ENCODE results near the gene STEAP3. TPM values are rescaled to one million over a fixed set of nuclear protein-coding genes. Genes with fewer than 3 reads are reported as not detected.

Gene STEAP3
- total RNA-seq, 3 donors from 2014 or later (not counting 1 experiment from before 2014, with no cell fraction given): 1.7 to 2.5 (median 2.0) TPM

GRCh38 chr2:119254601-119255080 is 31.0 kb downstream of the STEAP3 start:
- no peaks in the 10 kb centered on the region for H3K9me3 Mint-ChIP-seq
- no peak overlapping the region for H3K27ac Mint-ChIP-seq
- 94% methylated on average over 10 of the region's 10 CpGs for WGBS (ENCODE audit: insufficient coverage)
- no peaks in the 10 kb centered on the region for H3K4me1 ChIP-seq (ENCODE audit: control insufficient read depth, insufficient read depth, low read length)
- no peak for DNase-seq
- no peak overlapping the region for H3K27ac ChIP-seq (ENCODE audit: low read length)
- no peak overlapping the region for H3K4me3 Mint-ChIP-seq
- no peaks in the 10 kb centered on the region for H3K9me3 ChIP-seq (ENCODE audit: control insufficient read depth, insufficient read depth, low read length)
- no peak overlapping the region for H3K4me3 ChIP-seq (ENCODE audit: low read length)
- H3K27me3 ChIP-seq (ENCODE audit: control insufficient read depth, insufficient read depth, low read length): no peaks in the 10 kb centered on the region
- H3K36me3 ChIP-seq (ENCODE audit: control insufficient read depth, insufficient read depth, low read length): no peaks in the 10 kb centered on the region
- H3K36me3 Mint-ChIP-seq: no peaks in the 10 kb centered on the region
- ATAC-seq: no peak
- intact Hi-C loops (cut with micrococcal nuclease): no loop called here
- no peaks in the 10 kb centered on the region for H3K4me1 Mint-ChIP-seq
- H3K27me3 Mint-ChIP-seq (ENCODE audit: low read depth in 2 of 2): no peaks in the 10 kb centered on the region
- no peak for TF ChIP-seq CTCF (IDR thresholded peaks at IDR 0.05)

- ATAC-seq: no peak
- 82% methylated on average over 11 of the region's 12 CpGs for WGBS (ENCODE audit: insufficient coverage)
- no peaks in the 10 kb centered on the region for H3K36me3 Mint-ChIP-seq
- no peak overlapping the region for H3K4me3 ChIP-seq (ENCODE audit: low read length)
- no peaks in the 10 kb centered on the region for H3K4me1 ChIP-seq (ENCODE audit: control insufficient read depth, insufficient read depth, low read length)
- DNase-seq: no peak
- no peaks in the 10 kb centered on the region for H3K27me3 Mint-ChIP-seq (ENCODE audit: low read depth in 2 of 2)
- H3K4me3 Mint-ChIP-seq: no peak overlapping the region
- H3K9me3 ChIP-seq (ENCODE audit: control insufficient read depth, insufficient read depth, low read length): no peaks in the 10 kb centered on the region
- H3K27ac ChIP-seq (ENCODE audit: low read length): no peak overlapping the region
- TF ChIP-seq CTCF (IDR thresholded peaks at IDR 0.05): no peak
- H3K27ac Mint-ChIP-seq: no peak overlapping the region
- H3K4me1 Mint-ChIP-seq: no peaks in the 10 kb centered on the region
- H3K36me3 ChIP-seq (ENCODE audit: control insufficient read depth, insufficient read depth, low read length): no peaks in the 10 kb centered on the region
- no peaks in the 10 kb centered on the region for H3K9me3 Mint-ChIP-seq
- intact Hi-C loops (cut with micrococcal nuclease): no loop called here
- no peaks in the 10 kb centered on the region for H3K27me3 ChIP-seq (ENCODE audit: control insufficient read depth, insufficient read depth, low read length)
Observed at GRCh38 chr2:119255760-119256581, 32.3 kb downstream of the STEAP3 start.

GRCh38 chr2:119256582-119256921 is 32.9 kb downstream of the STEAP3 start:
- Mint-ChIP-seq H3K27me3 (ENCODE audit: low read depth in 2 of 2) (no peaks in the 10 kb centered on the region), H3K4me3 (no peak overlapping the region), H3K36me3 (no peaks in the 10 kb centered on the region), H3K27ac (no peak overlapping the region), H3K4me1 (no peaks in the 10 kb centered on the region), H3K9me3 (no peaks in the 10 kb centered on the region)
- Histone ChIP-seq H3K27ac (ENCODE audit: low read length) (no peak overlapping the region), H3K36me3 (ENCODE audit: control insufficient read depth, insufficient read depth, low read length) (no peaks in the 10 kb centered on the region), H3K4me3 (ENCODE audit: low read length) (no peak overlapping the region), H3K27me3 (ENCODE audit: control insufficient read depth, insufficient read depth, low read length) (no peaks in the 10 kb centered on the region), H3K9me3 (ENCODE audit: control insufficient read depth, insufficient read depth, low read length) (no peaks in the 10 kb centered on the region), H3K4me1 (ENCODE audit: control insufficient read depth, insufficient read depth, low read length) (no peaks in the 10 kb centered on the region)
- no peak for TF ChIP-seq CTCF (IDR thresholded peaks at IDR 0.05)
- WGBS (ENCODE audit: insufficient coverage): 68% methylated on average over 2 of the region's 2 CpGs
- no peak for DNase-seq
- no peak for ATAC-seq
- intact Hi-C loops (cut with micrococcal nuclease): no loop called here

GRCh38 chr2:119257198-119257597 is 33.6 kb downstream of the STEAP3 start:
- no peak for TF ChIP-seq CTCF (IDR thresholded peaks at IDR 0.05)
- H3K4me1 ChIP-seq (ENCODE audit: control insufficient read depth, insufficient read depth, low read length): no peaks in the 10 kb centered on the region
- no peaks in the 10 kb centered on the region for H3K36me3 ChIP-seq (ENCODE audit: control insufficient read depth, insufficient read depth, low read length)
- ATAC-seq (no peak), DNase-seq (no peak)
- H3K27ac ChIP-seq (ENCODE audit: low read length): no peak overlapping the region
- Mint-ChIP-seq H3K4me3 (no peak overlapping the region), H3K27ac (no peak overlapping the region), H3K4me1 (no peaks in the 10 kb centered on the region), H3K36me3 (no peaks in the 10 kb centered on the region), H3K27me3 (ENCODE audit: low read depth in 2 of 2) (no peaks in the 10 kb centered on the region), H3K9me3 (no peaks in the 10 kb centered on the region)
- intact Hi-C loops (cut with micrococcal nuclease): no loop called here
- H3K4me3 ChIP-seq (ENCODE audit: low read length): no peak overlapping the region
- no peaks in the 10 kb centered on the region for H3K9me3 ChIP-seq (ENCODE audit: control insufficient read depth, insufficient read depth, low read length)
- WGBS (ENCODE audit: insufficient coverage): 93% methylated on average over 9 of the region's 9 CpGs
- H3K27me3 ChIP-seq (ENCODE audit: control insufficient read depth, insufficient read depth, low read length): no peaks in the 10 kb centered on the region
